Right ventricle myocardium inferior (tissue), 1 donor: Measurements from ENCODE around the gene C19orf81. TPM values are rescaled to one million over a fixed set of nuclear protein-coding genes. Genes with fewer than 3 reads are reported as not detected.

Experiments used
- ATAC-seq: fragments of 200-7000 bp; cut with Tn5 transposase; one replicate; pipeline ENCODE4 v1.9.1; 2020; ENCODE audit warnings: mild to moderate bottlenecking, moderate library complexity
- DNase-seq: peaks from one replicate; pipeline ENCODE4 v3.0.0; 2021; ENCODE audit errors: missing footprints
- intact Hi-C: fragments of 100-400 bp; cut with DNase I; formaldehyde crosslinking; loops from one replicate; pipeline ENCODE4 v1.11.0; 2022
- total RNA-seq: library from RNA; stranded (reverse); fragmentation: NEBNext Ultra II Directional; extraction: Animal tissue kit (Norgen Biotek cat#: 25700); gene quantifications from one replicate; pipeline ENCODE4 v1.2.1, GENCODE V29; 2021
- donor health status: DM: no; HTN: yes; CAD: no; lungs with severe emphysema.

C19orf81 gene
- total RNA-seq, 1 donor from 2014 or later: 2.5 TPM

DNA sequence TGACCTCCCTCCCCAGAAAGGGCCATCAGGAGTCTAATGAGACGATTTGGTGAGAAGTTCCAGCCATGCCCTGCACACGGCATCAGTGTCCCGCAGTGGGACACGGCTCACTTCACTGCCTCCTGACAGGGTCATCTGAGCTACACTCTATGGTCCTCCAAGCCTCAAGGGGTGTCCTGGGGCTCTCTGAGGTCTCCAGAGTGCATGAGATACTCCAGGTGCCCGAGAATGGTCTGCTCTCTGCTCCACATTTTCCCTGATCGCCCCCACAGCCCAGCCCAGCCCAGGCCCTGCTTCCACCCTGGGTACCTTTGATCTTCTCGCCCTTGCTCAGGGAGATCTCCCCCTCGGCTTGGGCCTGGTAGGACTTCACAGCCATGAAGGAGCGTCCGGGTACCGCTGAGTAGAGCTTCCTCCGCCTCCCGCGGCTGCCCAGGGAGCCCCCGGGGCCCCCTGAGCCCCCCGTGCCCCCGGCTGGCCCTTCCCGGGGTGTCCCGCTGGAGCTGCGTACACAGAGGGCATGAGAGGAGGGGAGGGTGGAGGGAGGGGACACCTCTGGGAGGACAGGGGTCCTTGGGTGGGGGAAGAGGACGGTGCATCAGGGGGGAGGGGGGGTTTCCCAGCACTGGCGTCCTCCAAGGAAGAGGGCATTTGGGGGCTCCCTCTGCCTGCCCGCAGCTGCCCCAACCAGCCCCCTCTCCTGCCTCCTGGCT is 53.1 kb downstream of the C19orf81 start:
- intact Hi-C loops: no loop called here
- ATAC-seq (no peak), DNase-seq (no peak)

DNA sequence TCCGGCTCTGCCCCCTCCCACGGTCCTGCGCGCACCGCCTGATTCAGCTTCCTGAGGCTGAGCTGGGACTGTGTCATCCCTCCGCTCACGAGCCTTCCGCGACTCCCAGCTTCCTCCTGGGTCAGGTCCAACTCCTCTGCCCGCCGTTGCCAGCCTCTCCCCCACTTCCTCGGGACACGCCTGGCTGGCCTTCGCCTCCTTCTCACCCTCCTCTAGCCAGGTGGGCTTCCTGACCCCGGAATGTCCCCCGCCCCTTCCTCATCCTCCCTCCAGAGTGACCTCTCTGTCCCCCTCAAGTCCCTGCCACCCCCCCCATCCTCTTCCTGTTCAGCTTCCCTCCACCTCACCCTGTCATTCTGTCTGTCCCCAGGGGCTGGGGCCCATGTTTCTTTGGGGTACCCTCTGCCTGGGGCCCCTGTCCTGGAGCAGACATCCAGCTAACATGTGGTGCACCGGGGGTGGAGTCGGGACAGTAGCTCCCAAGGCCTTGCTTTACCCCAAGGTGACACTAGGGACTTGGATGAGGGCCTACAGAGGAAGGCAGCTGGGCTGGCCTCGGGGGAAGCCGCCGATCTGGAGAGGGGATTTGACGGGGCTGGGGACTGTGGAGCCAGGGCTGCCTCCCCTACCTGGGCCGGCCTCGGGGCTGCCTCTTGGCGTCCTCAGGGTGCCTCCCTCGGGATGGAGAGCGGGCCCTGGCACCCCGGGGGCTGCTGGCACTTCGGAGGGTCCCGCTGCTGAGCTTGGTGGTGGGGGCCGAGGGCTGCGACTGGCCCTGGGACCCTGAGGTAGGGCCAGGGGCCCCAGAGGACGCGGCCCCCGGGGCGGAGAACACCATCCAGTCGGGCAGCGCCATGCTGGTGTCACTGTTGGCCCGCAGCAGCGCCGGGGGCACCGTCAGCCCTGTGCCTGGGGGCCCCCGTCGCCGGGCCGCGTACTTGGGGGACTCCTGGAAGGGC is 53.9 kb downstream of the C19orf81 start:
- DNase-seq (no peak), ATAC-seq (no peak)
- intact Hi-C loops: no loop called here

DNA sequence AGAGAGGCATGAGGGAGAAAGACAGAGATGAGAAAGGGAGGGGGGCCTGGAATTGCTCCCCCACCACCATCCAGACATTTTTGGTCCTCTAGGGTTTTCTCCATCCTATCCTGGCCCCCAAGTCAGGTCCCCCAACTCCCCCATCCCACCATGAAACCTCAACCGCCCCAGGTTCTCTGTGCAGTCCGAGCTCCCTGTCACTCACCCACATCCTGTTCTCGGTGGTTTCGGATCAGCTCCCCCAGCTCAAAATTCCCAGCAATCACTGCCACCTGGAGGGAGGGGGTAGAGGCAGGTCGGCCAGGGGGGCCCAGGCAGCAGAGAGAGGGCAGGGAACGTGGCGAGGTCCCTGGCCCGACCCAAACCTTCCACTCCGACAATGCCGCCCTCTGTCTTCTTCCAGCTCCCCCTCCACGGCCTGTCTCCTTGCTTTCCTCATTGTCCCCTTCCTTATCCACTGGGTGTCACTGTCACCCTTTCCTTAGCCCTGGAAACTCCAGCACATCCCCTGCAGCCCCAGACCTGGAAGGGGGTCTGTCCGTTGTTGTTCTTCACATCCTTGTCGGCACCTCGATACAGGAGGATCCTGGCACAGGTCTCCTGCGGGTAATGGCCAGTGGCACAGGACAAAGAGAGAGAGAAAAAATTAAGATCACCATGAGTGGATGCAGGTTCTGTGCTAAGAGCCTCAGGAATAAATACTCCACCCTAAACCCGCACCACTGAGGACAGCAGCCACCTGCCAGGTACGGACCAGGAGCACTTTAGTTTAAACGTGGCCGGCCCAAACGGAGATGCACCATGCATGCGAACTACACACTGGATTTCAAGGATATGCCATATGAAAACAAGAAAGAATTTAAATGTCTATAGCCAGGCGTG is 54.9 kb downstream of the C19orf81 start:
- ATAC-seq (no peak), DNase-seq (no peak)
- intact Hi-C loops: no loop called here

DNA sequence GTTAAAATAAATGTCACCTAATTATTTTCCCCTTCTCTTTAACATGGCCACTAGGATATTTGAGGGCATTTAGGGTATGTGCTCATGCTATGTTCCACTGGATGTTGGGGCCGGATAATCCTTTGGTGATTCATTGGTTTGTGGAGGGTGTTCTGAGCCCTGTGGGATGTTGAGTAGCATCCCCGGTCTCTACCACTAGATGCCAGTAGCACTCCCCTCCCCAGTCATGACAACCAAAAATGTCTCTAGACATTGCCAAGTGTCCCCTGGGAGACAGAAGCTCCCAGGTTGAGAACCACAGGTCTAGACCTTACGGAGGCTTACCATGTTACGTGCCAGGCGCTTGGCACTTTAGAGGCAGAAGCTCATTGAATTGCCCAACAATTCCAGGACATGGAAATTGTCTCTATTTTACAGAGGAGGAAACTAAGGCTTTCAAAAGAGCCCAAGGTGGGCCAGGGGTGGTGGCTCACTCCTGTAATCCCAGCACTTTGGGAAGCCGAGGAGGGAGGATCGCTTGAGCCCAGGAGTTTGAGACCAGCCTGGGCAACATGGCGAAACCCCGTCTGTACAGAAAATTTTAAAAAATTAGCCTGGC is 56.3 kb downstream of the C19orf81 start:
- intact Hi-C loops: no loop called here
- ATAC-seq: no peak
- DNase-seq: no peak

DNA sequence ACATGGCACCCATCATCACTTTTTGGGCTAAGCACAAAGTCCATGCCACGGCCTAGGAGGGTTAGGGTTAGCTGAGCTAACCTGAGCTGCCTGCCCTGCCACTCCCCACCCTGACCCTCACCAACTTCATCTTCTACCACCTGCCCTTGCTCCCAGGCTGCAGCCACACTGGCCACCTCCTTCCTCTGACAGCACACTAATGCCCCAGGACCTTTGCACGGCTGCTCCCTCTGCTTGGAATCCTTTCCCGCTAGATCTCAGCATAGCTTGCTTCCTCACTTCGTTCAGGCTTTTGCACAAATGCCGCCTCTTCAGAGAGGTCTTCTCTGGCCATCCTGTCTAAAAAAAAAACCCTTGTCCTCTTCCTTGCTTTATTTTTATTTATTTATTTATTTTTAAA is 57.1 kb downstream of the C19orf81 start:
- intact Hi-C loops: no loop called here
- no peak for ATAC-seq

DNA sequence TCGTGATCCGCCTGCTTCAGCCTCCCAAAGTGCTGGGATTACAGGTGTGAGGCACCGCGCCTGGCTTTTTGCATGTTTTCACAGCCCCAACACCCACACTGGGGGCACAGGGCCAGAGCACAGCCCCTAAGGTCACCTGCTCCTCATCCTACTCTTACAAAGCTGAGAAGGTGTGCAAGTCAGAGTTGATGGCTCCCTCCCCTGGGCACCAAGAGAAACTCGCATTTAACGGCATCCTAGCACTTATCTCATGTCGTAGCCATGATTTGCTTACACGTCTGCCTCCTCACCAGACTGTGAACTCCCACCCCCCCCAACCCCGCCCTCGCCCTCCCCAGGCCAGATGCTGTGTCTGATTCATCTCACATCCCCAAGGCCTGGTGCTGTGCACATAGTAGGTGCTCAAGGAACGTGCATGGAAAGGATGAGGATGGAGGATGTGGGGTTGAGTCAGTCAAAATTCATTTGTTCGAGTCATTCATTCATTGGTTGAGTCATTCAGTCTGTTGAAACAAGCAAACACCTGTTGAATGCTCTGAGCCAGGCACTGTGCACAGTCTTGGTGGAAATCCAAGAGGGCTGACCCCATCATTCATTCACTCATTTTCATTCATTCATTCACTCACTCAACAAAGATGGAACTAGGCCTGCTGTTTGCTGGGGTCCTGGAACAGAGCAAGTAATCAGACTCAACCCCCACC is 59.1 kb downstream of the C19orf81 start:
- no peak for DNase-seq

More for the DNA sequence above, 57.1 kb downstream of the C19orf81 start:
- no peak for DNase-seq

More for the DNA sequence above, 59.1 kb downstream of the C19orf81 start:
- ATAC-seq: no peak
- intact Hi-C loops: no loop called here

Other genes with a start within 250 kb of the C19orf81 start
- gene SPIB, start 230.5 kb upstream of the C19orf81 start, total RNA-seq: not detected
- gene MYBPC2, start 216.6 kb upstream of the C19orf81 start, total RNA-seq: 0.08 TPM
- gene EMC10, start 172.9 kb upstream of the C19orf81 start, total RNA-seq: 78.0 TPM
- gene GARIN5A, start 172.6 kb upstream of the C19orf81 start, total RNA-seq: 2.2 TPM
- 43.7 TPM for gene JOSD2, start 138.3 kb upstream of the C19orf81 start, total RNA-seq
- gene ASPDH, start 135.5 kb upstream of the C19orf81 start, total RNA-seq: not detected
- 0.92 TPM for gene LRRC4B, start 81.0 kb upstream of the C19orf81 start, total RNA-seq
- 0.27 TPM for gene SYT3, start 9.6 kb upstream of the C19orf81 start, total RNA-seq
- gene SHANK1, start 70.4 kb downstream of the C19orf81 start, total RNA-seq: 0.22 TPM
- gene CLEC11A, start 73.9 kb downstream of the C19orf81 start, total RNA-seq: 4.0 TPM
- gene GPR32, start 121.0 kb downstream of the C19orf81 start, total RNA-seq: not detected
- not detected for gene ACP4, start 141.0 kb downstream of the C19orf81 start, total RNA-seq
- gene KLK1, start 174.3 kb downstream of the C19orf81 start, total RNA-seq: 0.32 TPM
- not detected for gene KLK15, start 184.1 kb downstream of the C19orf81 start, total RNA-seq
- gene KLK3, start 205.5 kb downstream of the C19orf81 start, total RNA-seq: not detected
- not detected for gene KLK2, start 224.0 kb downstream of the C19orf81 start, total RNA-seq